ENCODE measurements around the gene EFNA5. TPM values are rescaled to one million over a fixed set of nuclear protein-coding genes. Genes with fewer than 3 reads are reported as not detected.

Gene EFNA5
- total and polyA plus RNA-seq, 4 donors: 0.14 to 0.93 (median 0.54) TPM

- WGBS: 96% methylated on average over 6 of the region's 6 CpGs
- no peak for TF ChIP-seq RAD21 (IDR thresholded peaks at IDR 0.05)
- no peak for TF ChIP-seq SP1 (IDR thresholded peaks at IDR 0.05)
- TF ChIP-seq REST (IDR thresholded peaks at IDR 0.05): no peak
- no peak for TF ChIP-seq JUND (IDR thresholded peaks at IDR 0.05)
- TF ChIP-seq ATF3 (IDR thresholded peaks at IDR 0.05): no peak
- TF ChIP-seq MAX (IDR thresholded peaks at IDR 0.05): no peak
- TF ChIP-seq HNF4G (IDR thresholded peaks at IDR 0.05): no peak
- TF ChIP-seq RXRA (IDR thresholded peaks at IDR 0.05): no peak
- no peak for TF ChIP-seq ZBTB33 (IDR thresholded peaks at IDR 0.05)
- TF ChIP-seq CTCF (IDR thresholded peaks at IDR 0.05; ENCODE audit: low read depth, low read length, missing input control): no peak
- TF ChIP-seq FOXA1 (IDR thresholded peaks at IDR 0.05): no peak
- no peak for TF ChIP-seq FOXA2 (IDR thresholded peaks at IDR 0.05)
- TF ChIP-seq TAF1 (conservative IDR thresholded peaks at IDR 0.05): no peak
- no peak for TF ChIP-seq NR2F2 (IDR thresholded peaks at IDR 0.05)
Observed at GRCh38 chr5:107426872-107427271, 243.9 kb downstream of the EFNA5 start.

GRCh38 chr5:107426209-107426608 lies 244.5 kb downstream of the EFNA5 start:
- no peak overlapping the region for H3K4me3 ChIP-seq (ENCODE audit: low read depth in 1 of 3, low read length in 3 of 3)
- 97% methylated on average over 1 of the region's 1 CpG for WGBS
- TF ChIP-seq EGR1 (IDR thresholded peaks at IDR 0.05; ENCODE audit: low read depth in 2 of 2) (no peak), CTCF (IDR thresholded peaks at IDR 0.05; ENCODE audit: low read depth, low read length, missing input control) (no peak), HNF4G (IDR thresholded peaks at IDR 0.05) (no peak), FOXA1 (IDR thresholded peaks at IDR 0.05) (no peak), ATF3 (IDR thresholded peaks at IDR 0.05) (no peak), YY1 (IDR thresholded peaks at IDR 0.05) (no peak), REST (IDR thresholded peaks at IDR 0.05) (no peak), JUND (IDR thresholded peaks at IDR 0.05) (no peak), TAF1 (conservative IDR thresholded peaks at IDR 0.05) (no peak)

More at GRCh38 chr5:107426872-107427271, 243.9 kb downstream of the EFNA5 start:
- no peak for DNase-seq (ENCODE audit: low spot score)
- Histone ChIP-seq H3K9me3 (ENCODE audit: control insufficient read depth in 4 of 4, low read length in 3 of 4) (no peaks in the 10 kb centered on the region), H3K27me3 (ENCODE audit: control insufficient read depth in 4 of 4, insufficient read depth in 4 of 4, low read length in 3 of 4) (no peaks in the 10 kb centered on the region), H3K36me3 (ENCODE audit: control insufficient read depth in 4 of 4, insufficient read depth in 3 of 4, low read depth in 1 of 4, low read length in 3 of 4) (no peaks in the 10 kb centered on the region), H3K4me1 (ENCODE audit: control insufficient read depth in 4 of 4, insufficient read depth in 4 of 4, low read length in 3 of 4) (no peaks in the 10 kb centered on the region), H3K4me3 (ENCODE audit: low read depth in 1 of 3, low read length in 3 of 3) (no peak overlapping the region), H3K9ac (ENCODE audit: low read depth in 1 of 2, low read length in 2 of 2) (no peak overlapping the region), H3K27ac (ENCODE audit: low read depth in 1 of 2, low read length in 2 of 2) (no peak overlapping the region)

More at GRCh38 chr5:107426209-107426608, 244.5 kb downstream of the EFNA5 start:
- no peak for DNase-seq (ENCODE audit: low spot score)
- Histone ChIP-seq H3K27ac (ENCODE audit: low read depth in 1 of 2, low read length in 2 of 2) (no peak overlapping the region), H3K4me1 (ENCODE audit: control insufficient read depth in 4 of 4, insufficient read depth in 4 of 4, low read length in 3 of 4) (no peaks in the 10 kb centered on the region), H3K27me3 (ENCODE audit: control insufficient read depth in 4 of 4, insufficient read depth in 4 of 4, low read length in 3 of 4) (no peaks in the 10 kb centered on the region), H3K9ac (ENCODE audit: low read depth in 1 of 2, low read length in 2 of 2) (no peak overlapping the region), H3K36me3 (ENCODE audit: control insufficient read depth in 4 of 4, insufficient read depth in 3 of 4, low read depth in 1 of 4, low read length in 3 of 4) (no peaks in the 10 kb centered on the region), H3K9me3 (ENCODE audit: control insufficient read depth in 4 of 4, low read length in 3 of 4) (no peaks in the 10 kb centered on the region)

Data from liver (tissue), 9 donors.